DND-41 (cell line): Measurements from ENCODE around the gene FKBP9.
"Not testable (repeated sequence)": the region's sequence is repeated elsewhere in the genome, so short reads cannot be mapped to it uniquely, and the experiment has no call there.

Experiments
- CTCF ChIP-seq: IDR thresholded peaks from 2 replicates; pipeline ENCODE4 v1.5.1; 2012; ENCODE audit warnings: borderline replicate concordance, low read length, moderate library complexity, mild to moderate bottlenecking; ENCODE audit not compliant: poor library complexity, severe bottlenecking; ENCODE audit errors: extremely low read depth
- EZH2 ChIP-seq: IDR thresholded peaks from 3 replicates; pipeline ENCODE4 v1.6.1; 2012; ENCODE audit warnings: borderline replicate concordance, low read depth, mild to moderate bottlenecking, moderate library complexity, low read length, inconsistent platforms; ENCODE audit not compliant: severe bottlenecking

- not testable (repeated sequence) for TF ChIP-seq CTCF, EZH2
Measured at GRCh38 chr7:32964461-32965159, 7.4 kb downstream of the FKBP9 start.
